Measurements from ENCODE around the gene RNF227. TPM values are rescaled to one million over a fixed set of nuclear protein-coding genes. Genes with fewer than 3 reads are reported as not detected.

Gene RNF227
- total and polyA plus RNA-seq, 10 of the 15 experiments (the other 5 are each of a cell fraction or from before 2014, with no cell fraction given), result 0.49 to 5.0 (median 1.3) TPM

DNA sequence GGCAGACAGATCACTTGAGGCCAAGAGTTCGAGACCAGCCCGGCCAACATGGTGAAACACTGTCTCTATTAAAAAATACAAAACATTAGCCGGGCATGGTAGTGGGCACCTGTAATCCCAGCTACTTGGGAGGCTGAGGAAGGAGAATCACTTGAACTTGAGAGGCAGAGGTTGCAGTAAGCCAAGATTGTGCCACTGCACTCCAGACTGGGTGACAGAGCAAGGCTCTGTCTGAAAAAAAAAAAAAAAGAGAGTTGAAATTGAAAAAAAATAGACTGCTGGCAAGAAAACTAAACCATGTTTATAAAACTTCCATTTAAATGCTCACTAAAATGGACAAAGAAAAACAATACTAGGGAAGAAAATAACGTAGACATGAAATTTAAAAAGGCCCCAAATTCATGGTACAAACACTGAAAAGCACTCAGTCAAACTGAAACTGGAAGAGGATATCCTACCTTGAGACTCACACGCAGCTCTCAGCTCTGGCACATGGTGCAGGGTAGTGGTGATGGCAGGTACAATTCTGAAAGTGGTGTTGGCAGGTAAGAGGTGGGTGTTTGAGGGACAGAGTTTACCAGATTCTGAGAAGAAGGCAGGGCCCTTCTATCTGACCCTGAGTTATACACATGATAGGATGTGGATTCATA, 35.2 kb upstream of the RNF227 start (continued):
- no peak for TF ChIP-seq HCFC1 (IDR thresholded peaks at IDR 0.05; ENCODE audit: low read length)
- no peak for TF ChIP-seq ASH2L (IDR thresholded peaks at IDR 0.05; ENCODE audit: borderline replicate concordance, low read depth)
- no peak for TF ChIP-seq NRF1 (conservative IDR thresholded peaks at IDR 0.05; ENCODE audit: low read depth, low read length)
- TF ChIP-seq, protein P1, sequence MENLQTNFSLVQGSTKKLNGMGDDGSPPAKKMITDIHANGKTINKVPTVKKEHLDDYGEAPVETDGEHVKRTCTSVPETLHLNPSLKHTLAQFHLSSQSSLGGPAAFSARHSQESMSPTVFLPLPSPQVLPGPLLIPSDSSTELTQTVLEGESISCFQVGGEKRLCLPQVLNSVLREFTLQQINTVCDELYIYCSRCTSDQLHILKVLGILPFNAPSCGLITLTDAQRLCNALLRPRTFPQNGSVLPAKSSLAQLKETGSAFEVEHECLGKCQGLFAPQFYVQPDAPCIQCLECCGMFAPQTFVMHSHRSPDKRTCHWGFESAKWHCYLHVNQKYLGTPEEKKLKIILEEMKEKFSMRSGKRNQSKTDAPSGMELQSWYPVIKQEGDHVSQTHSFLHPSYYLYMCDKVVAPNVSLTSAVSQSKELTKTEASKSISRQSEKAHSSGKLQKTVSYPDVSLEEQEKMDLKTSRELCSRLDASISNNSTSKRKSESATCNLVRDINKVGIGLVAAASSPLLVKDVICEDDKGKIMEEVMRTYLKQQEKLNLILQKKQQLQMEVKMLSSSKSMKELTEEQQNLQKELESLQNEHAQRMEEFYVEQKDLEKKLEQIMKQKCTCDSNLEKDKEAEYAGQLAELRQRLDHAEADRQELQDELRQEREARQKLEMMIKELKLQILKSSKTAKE (IDR thresholded peaks at IDR 0.05; ENCODE audit: low read depth, poor library complexity, severe bottlenecking), result no peak
- TF ChIP-seq EED (IDR thresholded peaks at IDR 0.05; ENCODE audit: low read depth), result peak; percentile 30; the same call in 1 of the 2 replicates
- TF ChIP-seq, protein P2, sequence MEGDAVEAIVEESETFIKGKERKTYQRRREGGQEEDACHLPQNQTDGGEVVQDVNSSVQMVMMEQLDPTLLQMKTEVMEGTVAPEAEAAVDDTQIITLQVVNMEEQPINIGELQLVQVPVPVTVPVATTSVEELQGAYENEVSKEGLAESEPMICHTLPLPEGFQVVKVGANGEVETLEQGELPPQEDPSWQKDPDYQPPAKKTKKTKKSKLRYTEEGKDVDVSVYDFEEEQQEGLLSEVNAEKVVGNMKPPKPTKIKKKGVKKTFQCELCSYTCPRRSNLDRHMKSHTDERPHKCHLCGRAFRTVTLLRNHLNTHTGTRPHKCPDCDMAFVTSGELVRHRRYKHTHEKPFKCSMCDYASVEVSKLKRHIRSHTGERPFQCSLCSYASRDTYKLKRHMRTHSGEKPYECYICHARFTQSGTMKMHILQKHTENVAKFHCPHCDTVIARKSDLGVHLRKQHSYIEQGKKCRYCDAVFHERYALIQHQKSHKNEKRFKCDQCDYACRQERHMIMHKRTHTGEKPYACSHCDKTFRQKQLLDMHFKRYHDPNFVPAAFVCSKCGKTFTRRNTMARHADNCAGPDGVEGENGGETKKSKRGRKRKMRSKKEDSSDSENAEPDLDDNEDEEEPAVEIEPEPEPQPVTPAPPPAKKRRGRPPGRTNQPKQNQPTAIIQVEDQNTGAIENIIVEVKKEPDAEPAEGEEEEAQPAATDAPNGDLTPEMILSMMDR (IDR thresholded peaks at IDR 0.05 in 2 of 3, conservative IDR thresholded peaks at IDR 0.05 in 1 of 3; ENCODE audit: control insufficient read depth in 2 of 3, extremely low read depth in 1 of 3, insufficient read depth in 1 of 3, low read depth in 3 of 3, low read length in 3 of 3), result no peak
- TF ChIP-seq, protein P3, sequence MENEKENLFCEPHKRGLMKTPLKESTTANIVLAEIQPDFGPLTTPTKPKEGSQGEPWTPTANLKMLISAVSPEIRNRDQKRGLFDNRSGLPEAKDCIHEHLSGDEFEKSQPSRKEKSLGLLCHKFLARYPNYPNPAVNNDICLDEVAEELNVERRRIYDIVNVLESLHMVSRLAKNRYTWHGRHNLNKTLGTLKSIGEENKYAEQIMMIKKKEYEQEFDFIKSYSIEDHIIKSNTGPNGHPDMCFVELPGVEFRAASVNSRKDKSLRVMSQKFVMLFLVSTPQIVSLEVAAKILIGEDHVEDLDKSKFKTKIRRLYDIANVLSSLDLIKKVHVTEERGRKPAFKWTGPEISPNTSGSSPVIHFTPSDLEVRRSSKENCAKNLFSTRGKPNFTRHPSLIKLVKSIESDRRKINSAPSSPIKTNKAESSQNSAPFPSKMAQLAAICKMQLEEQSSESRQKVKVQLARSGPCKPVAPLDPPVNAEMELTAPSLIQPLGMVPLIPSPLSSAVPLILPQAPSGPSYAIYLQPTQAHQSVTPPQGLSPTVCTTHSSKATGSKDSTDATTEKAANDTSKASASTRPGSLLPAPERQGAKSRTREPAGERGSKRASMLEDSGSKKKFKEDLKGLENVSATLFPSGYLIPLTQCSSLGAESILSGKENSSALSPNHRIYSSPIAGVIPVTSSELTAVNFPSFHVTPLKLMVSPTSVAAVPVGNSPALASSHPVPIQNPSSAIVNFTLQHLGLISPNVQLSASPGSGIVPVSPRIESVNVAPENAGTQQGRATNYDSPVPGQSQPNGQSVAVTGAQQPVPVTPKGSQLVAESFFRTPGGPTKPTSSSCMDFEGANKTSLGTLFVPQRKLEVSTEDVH (IDR thresholded peaks at IDR 0.05; ENCODE audit: low read depth, partially characterized antibody), result no peak
- TF ChIP-seq, protein P4, sequence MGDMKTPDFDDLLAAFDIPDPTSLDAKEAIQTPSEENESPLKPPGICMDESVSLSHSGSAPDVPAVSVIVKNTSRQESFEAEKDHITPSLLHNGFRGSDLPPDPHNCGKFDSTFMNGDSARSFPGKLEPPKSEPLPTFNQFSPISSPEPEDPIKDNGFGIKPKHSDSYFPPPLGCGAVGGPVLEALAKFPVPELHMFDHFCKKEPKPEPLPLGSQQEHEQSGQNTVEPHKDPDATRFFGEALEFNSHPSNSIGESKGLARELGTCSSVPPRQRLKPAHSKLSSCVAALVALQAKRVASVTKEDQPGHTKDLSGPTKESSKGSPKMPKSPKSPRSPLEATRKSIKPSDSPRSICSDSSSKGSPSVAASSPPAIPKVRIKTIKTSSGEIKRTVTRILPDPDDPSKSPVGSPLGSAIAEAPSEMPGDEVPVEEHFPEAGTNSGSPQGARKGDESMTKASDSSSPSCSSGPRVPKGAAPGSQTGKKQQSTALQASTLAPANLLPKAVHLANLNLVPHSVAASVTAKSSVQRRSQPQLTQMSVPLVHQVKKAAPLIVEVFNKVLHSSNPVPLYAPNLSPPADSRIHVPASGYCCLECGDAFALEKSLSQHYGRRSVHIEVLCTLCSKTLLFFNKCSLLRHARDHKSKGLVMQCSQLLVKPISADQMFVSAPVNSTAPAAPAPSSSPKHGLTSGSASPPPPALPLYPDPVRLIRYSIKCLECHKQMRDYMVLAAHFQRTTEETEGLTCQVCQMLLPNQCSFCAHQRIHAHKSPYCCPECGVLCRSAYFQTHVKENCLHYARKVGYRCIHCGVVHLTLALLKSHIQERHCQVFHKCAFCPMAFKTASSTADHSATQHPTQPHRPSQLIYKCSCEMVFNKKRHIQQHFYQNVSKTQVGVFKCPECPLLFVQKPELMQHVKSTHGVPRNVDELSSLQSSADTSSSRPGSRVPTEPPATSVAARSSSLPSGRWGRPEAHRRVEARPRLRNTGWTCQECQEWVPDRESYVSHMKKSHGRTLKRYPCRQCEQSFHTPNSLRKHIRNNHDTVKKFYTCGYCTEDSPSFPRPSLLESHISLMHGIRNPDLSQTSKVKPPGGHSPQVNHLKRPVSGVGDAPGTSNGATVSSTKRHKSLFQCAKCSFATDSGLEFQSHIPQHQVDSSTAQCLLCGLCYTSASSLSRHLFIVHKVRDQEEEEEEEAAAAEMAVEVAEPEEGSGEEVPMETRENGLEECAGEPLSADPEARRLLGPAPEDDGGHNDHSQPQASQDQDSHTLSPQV (IDR thresholded peaks at IDR 0.05), result no peak
- no peak for TF ChIP-seq TBL1XR1 (IDR thresholded peaks at IDR 0.05; ENCODE audit: low read depth, low read length)
- TF ChIP-seq STAT3 (IDR thresholded peaks at IDR 0.05; ENCODE audit: low read depth, low read length), result no peak
- TF ChIP-seq, protein P5, sequence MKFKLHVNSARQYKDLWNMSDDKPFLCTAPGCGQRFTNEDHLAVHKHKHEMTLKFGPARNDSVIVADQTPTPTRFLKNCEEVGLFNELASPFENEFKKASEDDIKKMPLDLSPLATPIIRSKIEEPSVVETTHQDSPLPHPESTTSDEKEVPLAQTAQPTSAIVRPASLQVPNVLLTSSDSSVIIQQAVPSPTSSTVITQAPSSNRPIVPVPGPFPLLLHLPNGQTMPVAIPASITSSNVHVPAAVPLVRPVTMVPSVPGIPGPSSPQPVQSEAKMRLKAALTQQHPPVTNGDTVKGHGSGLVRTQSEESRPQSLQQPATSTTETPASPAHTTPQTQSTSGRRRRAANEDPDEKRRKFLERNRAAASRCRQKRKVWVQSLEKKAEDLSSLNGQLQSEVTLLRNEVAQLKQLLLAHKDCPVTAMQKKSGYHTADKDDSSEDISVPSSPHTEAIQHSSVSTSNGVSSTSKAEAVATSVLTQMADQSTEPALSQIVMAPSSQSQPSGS (IDR thresholded peaks at IDR 0.05; ENCODE audit: low read length), result peak; percentile 30; the same call in 1 of the 2 replicates
- no peak for TF ChIP-seq RELA (IDR thresholded peaks at IDR 0.05; ENCODE audit: borderline replicate concordance, partially characterized antibody)
- TF ChIP-seq JUND (IDR thresholded peaks at IDR 0.05; ENCODE audit: low read depth, low read length), result peak; percentile 57; the same call in 1 of the 2 replicates
- no peak for TF ChIP-seq TCF7 (IDR thresholded peaks at IDR 0.05; ENCODE audit: borderline replicate concordance)
- no peak for TF ChIP-seq ESRRA (IDR thresholded peaks at IDR 0.05; ENCODE audit: low read length)

All from GM12878 (cell line).